SKM-1 (cell line): ENCODE data around the gene HS6ST2.
A peak's percentile ranks its signal among the peaks of the same experiment; 100 is the strongest.
"Not testable (repeated sequence)": the region's sequence is repeated elsewhere in the genome, so short reads cannot be mapped to it uniquely, and the experiment has no call there.

ENCODE experiments used
- DNase-seq: peaks from one replicate; lab custom pipeline; 2025; ENCODE audit not compliant: unreplicated experiment; lab: John Stamatoyannopoulos, UW

Gene HS6ST2

GRCh38 chrX:132958091-132958703 is at the start of gene HS6ST2:
TSS of gene HS6ST2 (minus strand) at chrX:132958629.
- DNase-seq: peak; percentile 5

DNA sequence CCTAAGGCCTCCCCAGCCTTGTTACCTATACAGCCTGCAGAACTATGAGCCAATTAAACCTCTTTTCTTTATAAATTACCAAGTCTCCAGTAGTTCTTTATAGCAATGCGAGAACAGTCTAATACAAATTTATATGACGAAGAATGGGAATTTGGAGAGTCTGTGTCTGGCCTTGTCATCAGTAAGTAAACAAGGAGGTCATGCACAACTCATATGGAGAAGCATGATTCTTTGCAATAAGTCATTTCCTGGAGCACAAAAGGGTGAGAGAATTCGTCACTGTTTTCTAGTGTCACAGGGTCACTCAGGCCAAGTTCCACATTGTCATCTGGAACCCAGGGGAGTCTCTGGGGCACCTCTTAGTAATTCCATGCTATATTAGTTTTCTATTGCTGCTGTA is 49.0 kb upstream of the HS6ST2 start:
- peak; percentile 13 for DNase-seq

DNA sequence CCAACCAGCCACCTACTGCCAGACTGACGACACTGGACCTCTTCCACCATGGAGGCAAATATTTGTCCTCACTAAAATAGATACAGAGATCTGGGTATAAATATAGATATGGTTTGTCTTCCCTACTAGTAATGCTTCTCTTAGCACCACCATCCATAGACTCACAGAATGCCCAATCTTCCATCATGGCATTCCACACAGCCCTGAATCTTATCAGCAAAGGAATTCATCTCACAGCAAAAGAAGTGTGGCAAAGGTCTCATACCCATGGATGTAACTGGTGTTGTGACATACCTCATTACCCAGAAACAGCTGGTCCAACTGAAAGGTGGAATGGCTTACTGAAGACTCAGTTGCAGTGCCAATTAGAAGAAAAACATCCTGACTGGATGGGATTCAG is 47.2 kb upstream of the HS6ST2 start:
- no peak for DNase-seq

DNA sequence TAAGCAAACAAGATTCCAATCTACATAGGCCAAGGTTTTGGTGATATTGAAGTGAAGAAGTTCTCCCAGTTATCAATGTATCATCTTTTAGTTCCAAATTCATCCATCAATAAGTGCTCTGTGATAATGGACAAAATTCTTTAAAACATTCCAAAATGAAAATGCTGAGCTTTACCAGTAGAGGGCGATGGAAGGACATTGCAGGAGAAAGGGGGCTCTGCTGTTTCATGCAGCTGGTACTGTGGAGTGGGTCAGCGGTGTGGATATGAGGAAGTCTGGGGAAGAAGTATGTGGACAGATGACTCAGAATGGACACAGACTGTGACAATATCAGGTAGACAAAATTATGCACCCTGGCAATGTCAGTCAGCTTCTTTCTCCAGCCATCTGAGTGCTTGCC is 46.6 kb upstream of the HS6ST2 start:
- DNase-seq: peak; percentile 1

- no peak for DNase-seq
These were observed 40.8 kb upstream of the HS6ST2 start for GRCh38 chrX:132999209-132999608.

- no peak for DNase-seq
These were observed 32.4 kb upstream of the HS6ST2 start for GRCh38 chrX:132990835-132991234.

GRCh38 chrX:132986556-132986955 is 28.1 kb upstream of the HS6ST2 start:
- no peak for DNase-seq

DNA sequence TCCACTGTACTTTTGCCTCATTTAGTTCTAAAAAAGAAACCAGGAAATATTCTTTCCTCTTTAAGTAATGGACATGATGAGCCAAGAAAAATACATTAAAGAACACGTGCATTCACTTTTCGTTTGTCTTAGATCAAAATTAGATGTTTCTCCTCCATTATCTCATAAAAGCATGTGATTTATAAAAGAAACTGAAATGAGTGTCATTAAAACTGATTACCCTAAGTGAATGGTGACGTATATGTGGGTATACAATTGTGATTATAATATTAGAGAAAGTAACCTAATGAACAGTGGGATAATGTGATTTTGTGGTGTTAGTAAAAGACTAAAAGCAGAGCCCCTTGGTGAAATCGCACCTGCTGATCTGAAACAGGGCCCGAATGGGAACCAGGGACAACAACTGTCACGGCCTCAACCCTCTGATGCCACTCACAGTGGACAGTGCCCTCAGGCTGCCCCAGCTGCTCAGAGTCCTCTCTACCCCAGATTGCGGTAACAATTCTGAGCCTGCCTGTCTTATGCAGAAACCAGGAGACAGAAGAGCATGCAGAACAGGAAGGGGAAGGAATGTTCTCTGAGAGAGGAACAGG is 25.7 kb upstream of the HS6ST2 start:
- no peak for DNase-seq

DNA sequence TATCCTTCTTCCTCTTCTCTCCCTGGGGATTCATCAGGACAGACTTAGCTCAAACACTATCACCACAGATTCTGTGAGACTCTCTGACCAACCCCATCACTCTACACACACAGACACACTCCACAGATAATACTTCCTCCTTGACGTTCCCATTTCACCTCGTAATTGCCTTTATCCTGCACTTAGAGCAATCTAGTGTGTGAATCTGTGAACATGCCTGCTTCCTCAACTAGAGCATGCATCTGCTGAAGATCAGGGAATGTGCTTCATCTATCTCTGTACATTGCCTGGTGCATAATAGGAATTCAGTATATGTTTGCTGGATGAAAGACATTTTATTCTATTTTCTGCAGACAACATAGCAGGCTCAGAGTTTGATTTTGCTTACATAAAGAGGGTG is 25.1 kb upstream of the HS6ST2 start:
- DNase-seq: no peak

GRCh38 chrX:132980035-132980434 is 21.6 kb upstream of the HS6ST2 start:
- not testable (repeated sequence) for DNase-seq

- no peak for DNase-seq
These were observed 10.0 kb upstream of the HS6ST2 start for GRCh38 chrX:132968296-132968949.

GRCh38 chrX:132967049-132967448 is 8.6 kb upstream of the HS6ST2 start:
- no peak for DNase-seq

GRCh38 chrX:132965461-132965860 is 7.0 kb upstream of the HS6ST2 start:
- no peak for DNase-seq

- no peak for DNase-seq
These were observed 3.1 kb upstream of the HS6ST2 start for GRCh38 chrX:132961511-132961910.

DNA sequence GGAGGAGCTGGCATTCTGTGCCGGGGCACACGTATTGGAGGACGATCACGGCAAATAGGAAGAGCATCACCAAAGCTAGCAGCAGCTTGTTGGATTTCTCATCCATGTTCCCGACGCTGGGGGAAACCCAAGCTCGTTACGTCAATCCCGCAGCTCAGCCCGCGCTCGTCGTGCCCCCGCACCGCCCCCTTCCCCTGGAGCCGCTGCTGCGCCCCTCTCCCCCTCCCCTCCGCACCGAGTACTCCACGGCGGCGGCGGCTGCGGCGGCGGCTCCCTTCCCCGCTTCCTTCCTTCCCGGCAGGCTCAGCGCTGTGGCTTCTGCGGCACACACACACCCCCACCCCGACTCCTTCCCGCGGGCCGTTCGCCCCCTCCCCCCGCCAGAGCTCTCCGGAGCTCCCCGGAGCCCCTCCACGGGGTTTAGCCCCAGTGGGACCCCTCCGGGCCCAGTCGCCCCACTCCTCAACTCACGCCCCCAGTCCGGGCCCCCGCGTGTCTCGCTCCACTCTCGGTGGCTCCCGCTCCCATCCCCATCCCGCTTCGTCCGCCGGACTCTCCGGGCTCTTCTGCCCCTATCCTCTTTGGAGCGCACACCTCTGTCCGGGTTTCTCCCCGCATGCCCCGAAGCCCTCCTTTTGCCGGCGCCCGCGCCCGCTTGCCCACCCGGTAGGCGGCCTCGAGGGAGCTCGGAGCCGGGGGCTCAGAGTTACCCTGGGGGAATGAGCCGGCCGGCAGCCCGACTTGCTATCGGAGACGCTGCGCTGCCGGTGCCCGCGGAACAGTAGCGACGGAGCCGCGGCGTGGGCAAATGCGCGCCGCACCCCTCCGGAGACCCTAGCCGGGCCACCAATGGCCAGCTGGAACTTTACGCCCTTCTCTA is 978 bp downstream of the HS6ST2 start:
- peak; percentile 28 for DNase-seq

GRCh38 chrX:132956421-132957210 is 1.8 kb downstream of the HS6ST2 start:
- DNase-seq: no peak

DNA sequence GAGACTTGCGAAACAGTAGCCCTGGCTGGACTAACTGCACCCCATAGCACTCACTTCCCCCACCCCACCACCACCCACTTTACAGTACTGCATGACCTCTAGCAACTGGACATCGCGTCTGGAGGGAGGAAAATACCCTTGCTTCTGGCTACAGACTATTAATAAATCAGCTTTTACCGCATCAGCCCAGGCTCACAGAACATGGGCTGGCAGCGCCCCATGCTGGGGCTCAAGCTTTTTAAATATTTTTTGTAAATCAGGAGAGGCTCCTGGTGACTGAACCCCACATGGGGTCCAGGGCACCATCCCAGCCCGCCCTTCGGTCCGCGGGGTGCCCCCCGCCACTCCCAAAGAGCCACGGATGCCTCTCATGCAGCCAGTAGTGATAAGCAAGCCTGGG is 2.7 kb downstream of the HS6ST2 start:
- DNase-seq: no peak

- no peak for DNase-seq
These were observed 4.1 kb downstream of the HS6ST2 start for GRCh38 chrX:132954323-132954722.

DNA sequence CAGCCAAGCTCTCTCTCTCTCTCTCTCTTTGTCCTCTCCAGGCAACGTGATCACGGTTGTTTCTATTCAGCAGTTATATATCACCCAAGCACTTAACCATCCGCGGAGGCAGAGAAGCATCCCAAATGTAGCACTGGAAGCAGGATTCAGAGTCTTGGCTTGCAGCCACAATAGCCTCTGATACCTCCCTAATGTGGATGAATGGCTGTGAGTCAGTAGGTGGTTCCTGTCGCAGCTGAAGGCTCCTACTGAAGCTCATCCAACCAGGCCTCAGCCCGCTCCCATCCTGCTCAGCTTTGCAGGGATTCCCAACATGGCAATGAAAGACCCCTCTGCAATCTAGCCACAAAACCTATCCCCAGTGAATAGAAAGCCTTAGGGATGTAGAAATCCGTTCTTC is 5.1 kb downstream of the HS6ST2 start:
- no peak for DNase-seq

DNA sequence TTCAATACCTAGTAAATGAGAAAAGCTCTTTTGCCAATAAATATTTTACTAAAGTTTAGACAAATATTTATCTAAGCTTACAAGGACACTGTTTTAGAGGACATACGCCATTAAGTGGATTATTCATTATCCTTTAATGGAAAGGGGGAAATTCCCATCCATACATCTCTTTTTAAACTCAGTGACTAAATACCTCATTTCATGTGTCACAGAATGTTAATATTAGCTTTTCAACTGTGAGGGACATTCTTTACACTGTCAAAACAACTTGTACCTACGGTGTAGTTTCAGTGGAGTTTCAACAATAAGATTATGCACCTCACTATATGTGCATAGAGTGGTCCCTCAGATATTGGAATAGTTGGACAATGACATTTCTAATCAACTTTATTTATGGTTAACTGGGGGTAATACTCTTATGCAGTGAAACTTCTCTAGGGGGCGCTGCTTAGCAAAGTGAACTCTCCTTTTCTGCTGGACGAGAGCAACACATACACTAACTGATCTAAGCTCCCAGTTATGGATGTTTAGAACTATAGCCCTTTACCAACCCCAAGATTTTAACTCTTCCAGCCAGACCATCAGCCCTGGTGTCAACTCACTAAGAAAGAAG is 9.7 kb downstream of the HS6ST2 start:
- no peak for DNase-seq
